Measurements from ENCODE around the gene ADGRL2.

Gene ADGRL2

GRCh38 chr1:82001345-82001744, 200.6 kb downstream of the ADGRL2 start:
- no peak for DNase-seq

GRCh38 chr1:82007804-82008203, 207.1 kb downstream of the ADGRL2 start:
- DNase-seq: no peak

GRCh38 chr1:82013702-82014101, 213.0 kb downstream of the ADGRL2 start:
- no peak for DNase-seq

- no peak for DNase-seq
Observed at GRCh38 chr1:82015444-82015843, 214.7 kb downstream of the ADGRL2 start.

GRCh38 chr1:82018319-82018718, 217.6 kb downstream of the ADGRL2 start:
- DNase-seq: no peak

GRCh38 chr1:82019508-82019907, 218.8 kb downstream of the ADGRL2 start:
- no peak for DNase-seq

- no peak for DNase-seq
Observed at GRCh38 chr1:82030830-82031229, 230.1 kb downstream of the ADGRL2 start.

GRCh38 chr1:82032068-82032467, 231.3 kb downstream of the ADGRL2 start:
- DNase-seq: no peak

- no peak for DNase-seq
Observed at GRCh38 chr1:82034812-82035211, 234.1 kb downstream of the ADGRL2 start.
